ENCODE results near the gene PPP1R9B.

- no peak for TF ChIP-seq CTCF (IDR thresholded peaks at IDR 0.05; ENCODE audit: insufficient read depth, low read depth, low read length)
- TF ChIP-seq EZH2 (IDR thresholded peaks at IDR 0.05; ENCODE audit: insufficient read depth, low read length), result no peak
These were observed 43.9 kb downstream of the PPP1R9B start for GRCh38 chr17:50106393-50107131.

Measured in astrocyte (in vitro differentiated cells and primary cell).